SK-N-SH (cell line): Measurements from ENCODE around the gene APBA2. TPM values are rescaled to one million over a fixed set of nuclear protein-coding genes. Genes with fewer than 3 reads are reported as not detected.

ENCODE experiments used
- CTCF ChIA-PET: fragments of 300-600, 350-600 bp; formaldehyde crosslinking; extraction: SDS; loops from one replicate; lab custom pipeline; 2021; lab: Yijun Ruan, JAX
- POLR2A ChIA-PET: fragments of 350-600 bp; sonication (Branson Sonifier 250); formaldehyde crosslinking; extraction: SDS; loops from one replicate; lab custom pipeline; 2020; ENCODE audit warnings: antibody characterized with exemption, inconsistent platforms; lab: Yijun Ruan, JAX
- DNase-seq: peaks from one replicate; pipeline ENCODE4 v3.0.0; 2012
- H2AFZ ChIP-seq: fragments of 200-600 bp; sonication (generic); 2 replicates; pipeline ENCODE4 v1.8.1; 2016; ENCODE audit warnings: antibody characterized with exemption, mild to moderate bottlenecking, low read depth
- H3F3A ChIP-seq: fragments of 200-600 bp; sonication (generic); replicated peaks from 2 replicates; pipeline ENCODE3; 2016; ENCODE audit warnings: antibody characterized with exemption, mild to moderate bottlenecking; ENCODE audit not compliant: insufficient read depth
- H3K27ac ChIP-seq, 2 experiments: fragments of 200-500 bp in 1 of 2; fragments of 200-600 bp in 1 of 2; sonication (Bioruptor generic) in 1 of 2; sonication (generic), shearing (Covaris generic) in 1 of 2; 2 replicates each; pipeline versions ENCODE4 v1.5.1 to v1.6.1; 2014 to 2016; ENCODE audit warnings: low read depth in 2 of 2, inconsistent platforms in 1 of 2, low read length in 1 of 2, mild to moderate bottlenecking in 1 of 2, mixed read lengths in 1 of 2
- H3K27me3 ChIP-seq: fragments of 200-600 bp; sonication (generic), shearing (Covaris generic); 2 replicates; pipeline ENCODE4 v1.6.1; 2016; ENCODE audit warnings: mixed run types; ENCODE audit not compliant: insufficient read depth
- H3K36me3 ChIP-seq, 2 experiments: fragments of 200-500 bp in 1 of 2; fragments of 200-600 bp in 1 of 2; sonication (Bioruptor generic) in 1 of 2; sonication (generic) in 1 of 2; replicated peaks in 1 of 2; 2 replicates each; pipeline versions ENCODE3 to v1.5.1; 2014 to 2016; ENCODE audit warnings: low read length in 1 of 2, mild to moderate bottlenecking in 1 of 2; ENCODE audit not compliant: insufficient read depth in 2 of 2, control insufficient read depth in 1 of 2
- H3K4me1 ChIP-seq, 2 experiments: fragments of 200-500 bp in 1 of 2; fragments of 200-600 bp in 1 of 2; sonication (Bioruptor generic) in 1 of 2; sonication (generic), shearing (Covaris generic) in 1 of 2; 2 replicates each; pipeline versions ENCODE4 v1.5.1 to v1.6.1; 2014 to 2016; ENCODE audit warnings: low read depth in 1 of 2, low read length in 1 of 2, mixed run types in 1 of 2; ENCODE audit not compliant: insufficient read depth in 2 of 2, control insufficient read depth in 1 of 2
- H3K4me2 ChIP-seq: fragments of 200-600 bp; sonication (generic), shearing (Covaris generic); 2 replicates; pipeline ENCODE4 v1.6.1; 2017; ENCODE audit warnings: mixed run types
- H3K4me3 ChIP-seq, 2 experiments: fragments of 200-500 bp in 1 of 2; fragments of 200-600 bp in 1 of 2; sonication (Bioruptor generic) in 1 of 2; sonication (generic), shearing (Covaris generic) in 1 of 2; 2 replicates each; pipeline versions ENCODE4 v1.5.1 to v1.8.1; 2014 to 2016; ENCODE audit warnings: low read depth in 2 of 2, inconsistent platforms in 1 of 2, low read length in 1 of 2, mild to moderate bottlenecking in 1 of 2, mixed read lengths in 1 of 2, moderate library complexity in 1 of 2
- H3K79me2 ChIP-seq: fragments of 200-600 bp; sonication (generic); 2 replicates; pipeline ENCODE4 v1.8.1; 2017; ENCODE audit warnings: mild to moderate bottlenecking; ENCODE audit not compliant: insufficient read depth
- H3K9ac ChIP-seq: fragments of 200-600 bp; sonication (generic); 2 replicates; pipeline ENCODE4 v1.6.1; 2017; ENCODE audit warnings: mixed run types
- H3K9me2 ChIP-seq: fragments of 200-600 bp; sonication (generic); 2 replicates; pipeline ENCODE4 v1.6.1; 2017; ENCODE audit warnings: mixed run types
- H3K9me3 ChIP-seq: fragments of 200-600 bp; sonication (generic); 2 replicates; pipeline ENCODE4 v1.6.1; 2017; ENCODE audit warnings: mixed run types, mild to moderate bottlenecking, moderate library complexity
- H4K20me1 ChIP-seq: fragments of 200-600 bp; sonication (generic); 2 replicates; pipeline ENCODE4 v1.6.1; 2017; ENCODE audit warnings: mild to moderate bottlenecking, mixed run types; ENCODE audit not compliant: insufficient read depth
- ELF1 ChIP-seq: IDR thresholded peaks from 2 replicates; pipeline ENCODE4 v1.4.0; 2012
- EZH2phosphoT487 ChIP-seq: fragments of 200-600 bp; sonication (generic); IDR thresholded peaks from 2 replicates; pipeline ENCODE4 v1.6.1; 2017; ENCODE audit warnings: low read depth, mixed run types, mild to moderate bottlenecking, antibody characterized with exemption, moderate library complexity, borderline replicate concordance
- FOSL2 ChIP-seq: IDR thresholded peaks from 2 replicates; pipeline ENCODE4 v1.4.0; 2012; ENCODE audit warnings: low read depth, mild to moderate bottlenecking, moderate library complexity, borderline replicate concordance
- JUND ChIP-seq: IDR thresholded peaks from 2 replicates; pipeline ENCODE4 v1.4.0; 2012
- MAX ChIP-seq: IDR thresholded peaks from 2 replicates; pipeline ENCODE4 v1.4.0; 2012; ENCODE audit warnings: low read depth
- NFIC ChIP-seq: IDR thresholded peaks from 2 replicates; pipeline ENCODE4 v1.4.0; 2012; ENCODE audit warnings: borderline replicate concordance
- NRF1 ChIP-seq: IDR thresholded peaks from 2 replicates; pipeline ENCODE4 v1.6.1; 2012; ENCODE audit warnings: low read depth, mild to moderate bottlenecking, low read length
- POLR2AphosphoS5 ChIP-seq: IDR thresholded peaks from 2 replicates; pipeline ENCODE4 v1.6.1; 2012; ENCODE audit warnings: low read depth, low read length
- REST ChIP-seq: IDR thresholded peaks from 2 replicates; pipeline ENCODE4 v1.6.1; 2012; ENCODE audit warnings: mild to moderate bottlenecking, low read depth, low read length, moderate library complexity
- RFX5 ChIP-seq: IDR thresholded peaks from 2 replicates; pipeline ENCODE4 v1.6.1; 2012; ENCODE audit warnings: mild to moderate bottlenecking, improper control_type of control experiment, low read length
- SIN3A ChIP-seq: IDR thresholded peaks from 2 replicates; pipeline ENCODE4 v1.6.1; 2012; ENCODE audit warnings: low read depth, mild to moderate bottlenecking, low read length, moderate library complexity, borderline replicate concordance
- TAF1 ChIP-seq: IDR thresholded peaks from 2 replicates; pipeline ENCODE4 v1.6.1; 2012; ENCODE audit warnings: low read depth, mild to moderate bottlenecking, low read length, moderate library complexity, borderline replicate concordance
- TCF12 ChIP-seq: IDR thresholded peaks from 2 replicates; pipeline ENCODE4 v1.4.0; 2012
- TEAD4 ChIP-seq: IDR thresholded peaks from 2 replicates; pipeline ENCODE4 v1.4.0; 2012; ENCODE audit warnings: mild to moderate bottlenecking, borderline replicate concordance; ENCODE audit not compliant: insufficient read depth
- USF1 ChIP-seq: IDR thresholded peaks from 2 replicates; pipeline ENCODE4 v1.4.0; 2012; ENCODE audit warnings: low read depth, borderline replicate concordance
- ZBTB33 ChIP-seq: IDR thresholded peaks from 2 replicates; pipeline ENCODE4 v1.4.0; 2012; ENCODE audit warnings: low read depth, borderline replicate concordance
- WGBS: methylation state at CpG from one replicate; pipeline ENCODE4 v1.1.6; 2017; ENCODE audit warnings: low lambda C conversion rate; 5-methylcytosine and 5-hydroxymethylcytosine counted together
- polyA plus RNA-seq, 3 experiments: library from polyadenylated mRNA; depleted of rRNA; stranded (reverse); fragments of >200 nt; gene quantifications; 2 replicates each; pipeline ENCODE4 v1.2.3, GENCODE V29; 2012

The APBA2 gene
- polyA plus RNA-seq, 1 of the 3 experiments (the other 2 are of a cell fraction): 12.7 TPM

- CTCF ChIA-PET: interaction anchor here (1.2 kb wide), 1 partner anchor 37 kb away, joined by 4 read pairs; no protein-coding TSS in a partner anchor
- no peak overlapping the region for H2AFZ ChIP-seq
- WGBS: 95% methylated on average over 8 of the region's 8 CpGs
- no peak for TF ChIP-seq RFX5
- no peak for TF ChIP-seq MAX
- TF ChIP-seq EZH2phosphoT487: no peak
- TF ChIP-seq REST: no peak
- TF ChIP-seq JUND: no peak
- no peak for TF ChIP-seq TEAD4
- TF ChIP-seq POLR2AphosphoS5: no peak
- TF ChIP-seq ZBTB33: no peak
- no peak for TF ChIP-seq SIN3A
- no peak for TF ChIP-seq FOSL2
- TF ChIP-seq ELF1: no peak
- TF ChIP-seq USF1: no peak
- no peak for TF ChIP-seq TAF1
- no peak for TF ChIP-seq NRF1
- TF ChIP-seq NFIC: no peak
- no peak for TF ChIP-seq TCF12
- no peaks in the 10 kb centered on the region for H4K20me1 ChIP-seq
- no peaks in the 10 kb centered on the region for H3K79me2 ChIP-seq
- no peak overlapping the region for H3K4me2 ChIP-seq
- no peak for DNase-seq
- POLR2A ChIA-PET: no interaction called here
- H3K4me3 ChIP-seq: no peak overlapping the region
- no peaks in the 10 kb centered on the region for H3K36me3 ChIP-seq
- H3K9ac ChIP-seq: no peak overlapping the region
- H3F3A ChIP-seq: no peaks in the 10 kb centered on the region
- no peak overlapping the region for H3K27ac ChIP-seq
- no peaks in the 10 kb centered on the region for H3K9me3 ChIP-seq
- peaks cover 0 to 15% of the 10 kb centered on the region in 2 experiments; a peak in 2 of 4 replicates for H3K4me1 ChIP-seq
- no peaks in the 10 kb centered on the region for H3K27me3 ChIP-seq
- no peaks in the 10 kb centered on the region for H3K9me2 ChIP-seq
Measured at GRCh38 chr15:29053006-29053405, 167.2 kb downstream of the APBA2 start.
